OCI-LY7 (cell line): ENCODE data around the gene GRIN2C. TPM values are rescaled to one million over a fixed set of nuclear protein-coding genes. Genes with fewer than 3 reads are reported as not detected.

Experiments
- BruUV-seq: library from RNA; stranded (reverse); fragments of 400-500 nt; replicated peaks from 2 replicates; lab custom pipeline; 2021; lab: Mats Ljungman, UMichigan
- CTCF ChIA-PET: fragments of 300-600 bp; sonication (Branson Sonifier 250); formaldehyde crosslinking; loops from one replicate; lab custom pipeline; 2022; ENCODE audit warnings: antibody characterized with exemption; ENCODE audit not compliant: unreplicated experiment; lab: Charles Lee
- POLR2A ChIA-PET: fragments of 300-600 bp; sonication (Branson Sonifier 250); formaldehyde crosslinking; loops from one replicate; lab custom pipeline; 2022; ENCODE audit warnings: antibody characterized with exemption; lab: Charles Lee
- DNase-seq: peaks from one replicate; pipeline ENCODE4 v3.0.0-alpha.2; 2015; ENCODE audit warnings: low spot score
- H2AFZ ChIP-seq: fragments of 200-600 bp; sonication (generic), shearing (Covaris generic); 2 replicates; pipeline ENCODE4 v1.6.1; 2014; ENCODE audit warnings: mild to moderate bottlenecking, antibody characterized with exemption, low read length, moderate library complexity
- H3K27ac ChIP-seq: fragments of 200-600 bp; sonication (generic); 2 replicates; pipeline ENCODE4 v1.5.1; 2014; ENCODE audit warnings: mixed run types, low read depth, mild to moderate bottlenecking, moderate library complexity, low read length, inconsistent platforms; ENCODE audit not compliant: poor library complexity, severe bottlenecking
- H3K36me3 ChIP-seq: fragments of 200-600 bp; sonication (generic); 2 replicates; pipeline ENCODE4 v1.6.1; 2014; ENCODE audit warnings: mild to moderate bottlenecking, antibody characterized with exemption, low read length, moderate library complexity, mixed read lengths; ENCODE audit not compliant: insufficient read depth
- H3K4me1 ChIP-seq: fragments of 200-600 bp; sonication (generic); 2 replicates; pipeline ENCODE4 v1.5.1; 2014; ENCODE audit warnings: mild to moderate bottlenecking, low read length; ENCODE audit not compliant: insufficient read depth, poor library complexity, severe bottlenecking
- H3K4me2 ChIP-seq: fragments of 200-600 bp; sonication (generic); 2 replicates; pipeline ENCODE4 v1.6.1; 2014; ENCODE audit warnings: mild to moderate bottlenecking, low read length
- H3K4me3 ChIP-seq: fragments of 200-600 bp; sonication (generic); 2 replicates; pipeline ENCODE4 v1.5.1; 2014; ENCODE audit warnings: mild to moderate bottlenecking, low read depth, low read length; ENCODE audit not compliant: poor library complexity, severe bottlenecking
- H3K79me2 ChIP-seq: fragments of 200-600 bp; sonication (generic); 2 replicates; pipeline ENCODE4 v1.6.1; 2016; ENCODE audit warnings: low read depth, mild to moderate bottlenecking, low read length, moderate library complexity, mixed read lengths; ENCODE audit not compliant: insufficient read depth
- H3K9me2 ChIP-seq: fragments of 200-600 bp; sonication (generic); 2 replicates; pipeline ENCODE4 v1.6.1; 2016; ENCODE audit warnings: mild to moderate bottlenecking, low read length, mixed read lengths; ENCODE audit not compliant: insufficient read depth
- H3K9me3 ChIP-seq: fragments of 200-600 bp; sonication (generic); 2 replicates; pipeline ENCODE4 v1.6.1; 2014; ENCODE audit warnings: mild to moderate bottlenecking, mixed run types, low read length, mixed read lengths
- H4K20me1 ChIP-seq: fragments of 200-600 bp; sonication (generic); 2 replicates; pipeline ENCODE4 v1.6.1; 2014; ENCODE audit warnings: mild to moderate bottlenecking, antibody characterized with exemption, low read length, moderate library complexity, mixed read lengths; ENCODE audit not compliant: insufficient read depth
- EZH2phosphoT487 ChIP-seq: fragments of 200-600 bp; sonication (generic); IDR thresholded peaks from 2 replicates; pipeline ENCODE4 v1.6.1; 2018; ENCODE audit warnings: low read depth, borderline replicate concordance, mild to moderate bottlenecking, mixed run types, antibody characterized with exemption, low read length, moderate library complexity, mixed read lengths
- intact Hi-C: fragments of 100-400 bp; cut with micrococcal nuclease; formaldehyde crosslinking; loops from one replicate; pipeline ENCODE4 v1.10.0; 2022; ENCODE audit not compliant: unreplicated experiment
- total RNA-seq, 2 experiments: library from RNA; depleted of rRNA in 1 of 2; stranded (reverse); fragments of >200 nt in 1 of 2; shearing (Covaris generic) in 1 of 2; gene quantifications; 2 replicates each; pipeline ENCODE4 v1.2.3, GENCODE V29; 2014 to 2022
- TF ChIP-seq, protein P1 (sequence below): fragments of 200-600 bp; sonication (generic); conservative IDR thresholded peaks from 2 replicates; pipeline ENCODE4 v1.5.1; 2014; ENCODE audit warnings: mild to moderate bottlenecking, antibody characterized with exemption, low read length, moderate library complexity, mixed read lengths

GRIN2C gene
- total RNA-seq, 2 experiments from 2014 or later: 0.22 to 0.61 TPM

DNA sequence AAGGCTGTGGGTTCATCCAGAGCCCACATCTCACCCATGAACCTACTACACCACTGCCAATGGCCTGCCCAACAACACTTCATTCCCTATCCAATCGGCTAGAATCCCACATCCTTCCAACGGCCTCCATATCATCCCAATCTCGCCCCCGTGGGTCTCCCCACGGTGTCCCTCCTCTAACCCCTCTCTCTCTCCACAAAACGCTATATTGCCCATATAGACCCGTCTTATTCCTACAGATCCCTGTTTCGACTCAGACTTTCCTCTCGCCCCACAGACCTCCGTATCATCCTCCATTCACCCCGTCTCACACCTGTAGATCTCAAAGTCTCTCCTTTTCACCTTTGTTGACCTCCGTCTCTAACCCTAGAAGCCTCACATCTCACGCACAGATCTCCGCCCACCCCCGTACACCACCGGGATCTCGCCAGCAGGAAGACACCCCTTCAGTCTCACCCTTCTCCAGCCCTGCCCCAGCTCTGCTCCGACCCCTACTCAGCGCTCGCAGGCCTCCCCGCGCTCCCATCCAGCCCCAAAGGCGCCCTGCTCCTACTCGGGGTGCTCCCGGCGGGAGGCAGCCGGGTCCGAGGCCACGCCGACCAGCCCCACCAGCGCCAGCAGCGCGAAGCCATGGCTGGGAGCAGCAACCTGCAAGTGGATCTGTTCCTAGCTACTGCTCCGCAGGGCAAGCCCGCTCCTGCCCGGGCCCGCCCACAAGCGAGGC, 12.8 kb upstream of the GRIN2C start, which contains the start of gene FDXR:
TSS of gene FDXR (minus strand) at position 682 of the 724 bp plus-strand sequence. CDS start at position 632, 50 bp downstream.
- TF ChIP-seq, protein P1, sequence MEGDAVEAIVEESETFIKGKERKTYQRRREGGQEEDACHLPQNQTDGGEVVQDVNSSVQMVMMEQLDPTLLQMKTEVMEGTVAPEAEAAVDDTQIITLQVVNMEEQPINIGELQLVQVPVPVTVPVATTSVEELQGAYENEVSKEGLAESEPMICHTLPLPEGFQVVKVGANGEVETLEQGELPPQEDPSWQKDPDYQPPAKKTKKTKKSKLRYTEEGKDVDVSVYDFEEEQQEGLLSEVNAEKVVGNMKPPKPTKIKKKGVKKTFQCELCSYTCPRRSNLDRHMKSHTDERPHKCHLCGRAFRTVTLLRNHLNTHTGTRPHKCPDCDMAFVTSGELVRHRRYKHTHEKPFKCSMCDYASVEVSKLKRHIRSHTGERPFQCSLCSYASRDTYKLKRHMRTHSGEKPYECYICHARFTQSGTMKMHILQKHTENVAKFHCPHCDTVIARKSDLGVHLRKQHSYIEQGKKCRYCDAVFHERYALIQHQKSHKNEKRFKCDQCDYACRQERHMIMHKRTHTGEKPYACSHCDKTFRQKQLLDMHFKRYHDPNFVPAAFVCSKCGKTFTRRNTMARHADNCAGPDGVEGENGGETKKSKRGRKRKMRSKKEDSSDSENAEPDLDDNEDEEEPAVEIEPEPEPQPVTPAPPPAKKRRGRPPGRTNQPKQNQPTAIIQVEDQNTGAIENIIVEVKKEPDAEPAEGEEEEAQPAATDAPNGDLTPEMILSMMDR: no peak
- no peak for TF ChIP-seq EZH2phosphoT487
- Histone ChIP-seq H3K9me2 (no peaks in the 10 kb centered on the region), H3K9me3 (no peaks in the 10 kb centered on the region), H3K4me1 (peaks cover 24% of the 10 kb centered on the region), H4K20me1 (no peaks in the 10 kb centered on the region), H3K27ac (peak within 1 kb of the TSS; percentile 53), H3K4me3 (peak within 1 kb of the TSS; percentile 78), H2AFZ (peak within 1 kb of the TSS; percentile 74), H3K36me3 (no peaks in the 10 kb centered on the region), H3K4me2 (peak within 1 kb of the TSS; percentile 93), H3K79me2 (no peaks in the 10 kb centered on the region)
- ChIA-PET POLR2A (interaction anchor here (0.5 to 2.5 kb wide), 22 partner anchors 10 to 160 kb away, joined by 3 to 14 read pairs (median 4); partner anchors contain the start of genes CD300LF, MRPL58, NAT9 and RAB37), CTCF (interaction anchor here (0.7 to 1.5 kb wide), 4 partner anchors 8 to 134 kb away, joined by 3 to 7 read pairs (median 4); no protein-coding TSS in a partner anchor)
- no peak for DNase-seq
- intact Hi-C loops: loop anchor here (1.0 kb wide), 1 partner anchor 40 kb away; no protein-coding TSS in a partner anchor
- BruUV-seq: no TSS peak

DNA sequence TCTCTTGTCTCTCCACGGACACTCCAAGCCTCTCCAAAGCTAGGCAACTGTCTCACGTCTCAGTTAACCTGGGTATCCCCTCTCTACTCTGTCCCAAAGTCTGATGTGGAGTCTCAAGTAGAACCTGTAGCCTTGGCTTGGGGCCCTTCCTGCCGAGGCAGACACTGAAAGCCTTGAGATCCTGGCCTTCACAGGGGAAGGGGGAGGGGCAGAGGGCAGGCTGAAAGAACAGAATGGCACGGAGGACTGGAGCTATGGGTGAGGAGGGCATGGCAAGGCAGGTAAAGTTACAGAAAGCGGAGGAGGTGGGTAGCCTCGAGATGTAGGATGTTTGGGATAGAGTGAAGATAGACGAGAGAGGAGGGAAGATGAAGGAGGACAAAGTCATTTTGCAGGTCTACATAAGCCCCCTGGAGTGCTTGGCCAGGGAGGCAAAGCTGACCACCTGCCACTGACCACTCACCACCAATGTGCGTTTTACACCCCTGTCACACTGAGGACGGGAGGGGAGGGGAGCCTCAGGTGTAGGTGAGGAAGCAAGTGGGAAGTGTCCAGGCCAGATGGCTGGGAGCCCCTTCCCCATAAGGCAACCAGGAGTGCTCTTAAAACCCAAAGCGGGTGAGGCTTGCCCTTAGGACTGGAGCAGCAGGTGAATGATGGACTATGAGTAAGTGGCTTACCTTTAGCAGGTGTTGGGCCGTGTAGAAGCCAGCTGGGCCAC, 11.8 kb upstream of the GRIN2C start:
- Histone ChIP-seq H4K20me1 (no peaks in the 10 kb centered on the region), H3K4me2 (peak overlapping the region; percentile 93), H3K4me1 (peaks cover 24% of the 10 kb centered on the region), H2AFZ (no peak overlapping the region), H3K4me3 (peak overlapping the region; percentile 78), H3K36me3 (no peaks in the 10 kb centered on the region), H3K79me2 (no peaks in the 10 kb centered on the region), H3K9me3 (no peaks in the 10 kb centered on the region), H3K9me2 (no peaks in the 10 kb centered on the region), H3K27ac (no peak overlapping the region)
- ChIA-PET POLR2A (interaction anchor here (0.6 to 2.1 kb wide), 4 partner anchors 14 to 178 kb away, joined by 3 to 14 read pairs (median 4); partner anchors contain the start of gene RAB37), CTCF (no interaction called here)
- TF ChIP-seq, protein P1: no peak
- TF ChIP-seq EZH2phosphoT487: no peak
- BruUV-seq: no TSS peak
- no peak for DNase-seq
- intact Hi-C loops: no loop called here
